NCI-H460 (cell line): Measurements from ENCODE around the gene RSF1. TPM values are rescaled to one million over a fixed set of nuclear protein-coding genes. Genes with fewer than 3 reads are reported as not detected.

ENCODE experiments used
- DNase-seq: peaks from one replicate; pipeline ENCODE4 v3.0.0-alpha.2; 2016; ENCODE audit warnings: low read depth; ENCODE audit errors: extremely low read depth
- total RNA-seq: library from RNA; depleted of rRNA; stranded (reverse); fragments of >200 nt; shearing (Covaris generic); gene quantifications from 2 replicates; pipeline ENCODE4 v1.2.3, GENCODE V29; 2014

The RSF1 gene
- total RNA-seq, 1 experiment from 2014 or later = 19.2 TPM

DNA sequence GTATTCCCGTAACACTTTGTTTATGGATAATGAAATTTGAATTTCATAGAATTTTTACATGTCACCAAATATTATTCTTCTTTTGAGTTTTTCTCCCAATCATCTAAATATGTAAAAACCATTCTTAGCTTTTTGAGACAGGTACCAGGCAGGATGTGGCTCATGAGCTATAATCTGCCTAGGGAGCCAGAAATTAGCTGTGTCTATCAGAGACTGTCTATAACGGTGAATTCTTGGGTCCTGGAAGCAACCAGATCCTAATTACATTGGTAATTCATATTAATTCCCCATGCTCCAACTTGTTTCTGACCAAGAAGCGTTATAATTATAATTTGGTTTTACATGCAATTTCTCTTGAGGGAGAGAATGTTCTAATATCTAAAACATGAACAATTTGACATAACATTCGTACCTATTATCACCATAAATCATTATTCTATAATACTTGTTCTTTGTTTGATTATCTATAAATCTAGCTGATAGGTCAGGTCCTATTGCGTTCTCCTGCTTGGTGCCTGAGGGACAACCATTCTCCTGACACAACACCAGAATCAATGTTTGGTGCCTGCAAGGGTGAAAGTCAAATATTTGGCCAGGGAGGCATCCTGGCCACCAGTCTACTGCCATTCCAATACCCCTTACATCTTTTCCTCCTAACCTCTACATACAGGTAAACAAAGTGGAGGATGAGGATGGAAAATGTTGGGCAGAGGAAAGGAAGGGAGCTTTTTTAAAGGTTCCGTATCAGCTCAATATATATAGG lies 69.9 kb downstream of the RSF1 start:
- DNase-seq = no peak

DNA sequence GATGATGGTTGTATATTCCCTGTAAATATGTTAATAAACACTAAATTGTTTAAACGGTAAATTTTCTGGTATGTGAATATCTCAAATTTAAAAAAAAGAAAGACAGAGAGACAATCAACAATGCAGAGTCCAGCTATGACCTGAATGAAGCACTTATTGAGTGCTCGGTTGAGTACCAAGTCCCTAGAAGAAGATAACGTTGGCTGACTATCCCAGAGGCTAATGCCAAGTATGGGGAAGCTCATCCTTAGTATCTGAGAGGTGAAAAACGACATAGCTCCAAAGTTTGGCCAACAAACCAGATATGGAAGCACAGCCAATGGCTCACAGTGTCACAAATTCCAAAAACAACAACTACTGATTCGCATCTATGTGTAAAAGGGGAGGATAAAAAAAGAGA lies 71.3 kb downstream of the RSF1 start:
- DNase-seq = no peak

DNA sequence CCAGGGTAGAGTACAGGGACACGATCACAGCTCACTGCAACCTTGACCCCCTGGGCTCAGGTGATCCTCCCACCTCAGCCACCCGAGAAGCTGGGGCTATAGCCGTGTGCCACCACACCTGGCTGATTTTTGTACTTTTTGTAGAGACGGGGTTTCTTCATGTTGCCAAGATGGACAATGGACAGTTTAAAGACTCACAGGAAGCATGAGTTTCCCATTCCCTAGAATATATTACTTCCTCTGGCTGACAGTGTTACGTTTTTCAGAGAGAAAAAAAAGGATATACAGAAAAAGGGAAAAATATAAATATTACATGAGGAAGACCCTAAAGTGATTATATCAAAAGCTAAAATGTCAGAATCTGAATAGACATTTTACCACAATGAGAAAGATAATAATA lies 72.3 kb downstream of the RSF1 start:
- no peak for DNase-seq

DNA sequence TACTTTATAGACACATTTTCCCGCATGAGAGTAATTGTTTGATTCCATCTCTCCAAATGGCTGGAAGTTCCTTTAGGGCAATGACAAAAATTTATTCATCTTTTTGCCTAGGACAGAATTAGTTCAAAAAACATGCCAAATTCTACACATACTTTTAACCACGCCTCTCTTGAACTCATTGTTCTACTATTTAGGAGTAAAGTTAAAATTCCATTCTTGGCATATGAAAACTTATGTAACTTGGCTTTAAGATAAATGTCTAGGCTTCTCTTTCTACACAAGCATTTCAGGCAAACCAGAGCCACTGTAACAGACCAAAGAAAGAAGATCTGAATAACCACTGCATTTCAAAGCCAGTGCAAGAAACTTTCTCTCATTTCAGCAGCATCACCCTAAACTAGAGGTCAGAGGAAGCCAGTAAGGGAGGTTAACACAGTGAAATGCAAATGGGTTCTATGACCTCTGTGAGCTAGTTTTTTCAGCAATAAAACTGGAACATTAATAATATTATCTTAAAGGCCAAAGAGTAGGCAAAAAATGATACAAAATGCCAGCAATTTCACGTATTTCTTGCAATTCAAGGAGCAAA lies 73.0 kb downstream of the RSF1 start:
- no peak for DNase-seq

DNA sequence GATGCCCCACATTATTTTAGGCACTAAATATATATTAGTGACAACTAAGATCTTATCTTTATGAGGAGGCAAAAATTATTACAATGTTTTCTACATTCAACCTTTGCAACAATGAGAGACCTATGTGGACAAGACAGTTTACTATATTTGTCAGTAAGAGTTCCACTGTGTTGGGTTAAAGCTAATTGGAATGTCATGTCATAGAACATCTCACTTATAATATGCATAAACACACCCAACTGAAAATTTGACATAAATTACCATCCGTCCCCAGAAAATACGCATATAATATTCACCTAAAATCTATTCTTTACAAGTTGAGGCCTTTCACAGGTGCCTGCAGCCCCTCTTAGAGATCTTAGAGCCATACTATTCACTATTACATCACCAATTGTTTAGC lies 84.0 kb downstream of the RSF1 start:
- DNase-seq = no peak

DNA sequence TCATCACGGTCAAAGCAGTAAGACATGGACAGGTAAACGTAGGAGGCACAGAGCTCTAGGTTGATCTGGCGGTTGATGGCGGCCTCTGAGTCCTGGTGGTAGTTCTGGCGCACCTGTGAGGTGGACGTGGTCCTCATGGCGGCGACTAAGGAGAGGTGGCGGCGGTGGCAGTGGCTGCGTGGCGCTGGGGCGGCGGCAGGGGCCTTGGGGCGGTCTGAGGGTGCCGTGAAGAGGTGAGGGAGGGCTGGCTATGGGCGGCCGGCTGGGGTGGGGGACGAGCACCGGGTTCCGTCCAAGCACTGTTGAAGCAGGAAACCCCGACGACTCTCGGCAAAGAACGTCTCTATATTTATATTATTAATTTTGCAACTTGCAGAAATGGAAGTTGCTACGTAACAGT lies 85.6 kb downstream of the RSF1 start:
- DNase-seq = no peak

DNA sequence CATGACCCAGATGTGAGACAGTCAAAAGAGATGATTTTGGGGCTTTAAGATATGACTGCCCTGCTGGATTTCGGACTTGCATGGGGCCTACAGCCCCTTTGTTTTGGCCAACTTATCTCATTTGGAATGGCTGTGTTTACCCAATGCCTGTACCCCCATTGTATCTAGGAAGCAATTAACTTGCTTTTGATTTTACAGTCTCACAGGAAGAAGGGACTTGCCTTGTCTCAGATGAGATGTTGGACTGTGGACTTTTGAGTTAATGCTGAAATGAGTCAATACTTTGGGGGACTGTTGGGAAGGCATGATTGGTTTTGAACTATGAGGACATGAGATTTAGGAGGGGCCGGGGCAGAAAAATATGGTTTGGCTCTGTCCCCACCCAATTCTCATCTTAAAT lies 88.4 kb downstream of the RSF1 start:
- no peak for DNase-seq

DNA sequence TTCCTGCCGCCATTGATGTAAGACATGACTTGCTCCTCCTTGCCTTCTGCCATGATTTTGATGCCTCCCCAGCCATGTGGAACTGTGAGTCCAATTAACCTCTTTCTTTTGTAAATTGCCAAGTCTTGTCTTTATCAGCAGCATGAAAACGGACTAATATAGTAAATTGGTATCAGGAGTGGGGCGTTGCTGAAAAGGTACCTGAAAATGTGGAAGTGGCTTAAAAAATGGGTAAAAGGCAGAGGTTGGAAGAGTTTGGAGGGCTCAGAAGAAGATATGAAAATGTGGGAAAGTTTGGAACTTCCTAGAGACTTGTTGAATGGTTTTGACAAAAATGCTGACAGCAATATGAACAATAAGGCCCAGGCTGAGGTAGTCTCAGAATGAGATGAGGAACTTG lies 89.7 kb downstream of the RSF1 start:
- no peak for DNase-seq

DNA sequence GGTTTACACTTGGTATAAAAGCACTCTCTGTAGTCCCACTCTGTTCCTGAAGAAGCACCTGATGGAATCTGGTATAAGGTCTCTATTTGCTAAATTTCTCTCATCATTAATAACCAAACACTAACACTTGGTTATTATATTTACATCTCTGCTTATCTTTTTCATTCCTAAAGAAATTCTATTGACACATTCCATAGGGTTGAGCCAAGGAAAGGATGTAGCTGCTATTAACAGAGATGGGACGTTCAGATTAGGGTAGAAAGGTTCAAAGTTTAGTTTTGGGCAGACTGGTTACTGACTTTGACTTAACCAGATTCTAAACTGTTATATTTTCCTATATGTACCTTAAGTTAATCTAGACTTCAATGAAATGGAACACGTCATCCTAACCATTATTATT lies 91.5 kb downstream of the RSF1 start:
- DNase-seq = no peak

DNA sequence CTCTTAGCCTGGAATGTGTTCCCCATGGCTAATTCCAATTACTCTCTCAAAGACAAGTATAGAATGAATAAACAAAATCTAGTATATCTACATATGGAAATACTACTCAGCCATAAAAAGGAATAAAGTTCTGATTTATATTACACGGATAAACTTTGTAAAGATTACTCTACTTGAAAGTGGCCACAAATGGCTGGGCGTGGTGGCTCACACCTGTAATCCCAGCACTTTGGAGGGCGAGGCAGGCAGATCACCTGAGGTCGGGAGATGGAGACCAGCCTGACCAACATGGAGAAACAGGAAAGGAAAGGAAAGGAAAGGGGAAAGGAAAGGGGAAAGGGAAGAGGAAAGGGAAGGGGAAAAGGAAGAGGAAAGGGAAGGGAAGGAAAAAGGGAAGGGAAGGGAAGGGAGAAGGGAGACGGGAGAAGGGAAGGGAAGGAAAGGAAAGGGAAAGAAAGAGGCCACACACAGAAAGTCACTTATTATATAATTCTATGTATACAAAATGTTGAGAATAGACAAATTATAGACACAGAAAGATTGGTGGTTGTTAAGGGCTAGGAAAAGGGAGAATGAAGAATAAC lies 92.2 kb downstream of the RSF1 start:
- DNase-seq = no peak

DNA sequence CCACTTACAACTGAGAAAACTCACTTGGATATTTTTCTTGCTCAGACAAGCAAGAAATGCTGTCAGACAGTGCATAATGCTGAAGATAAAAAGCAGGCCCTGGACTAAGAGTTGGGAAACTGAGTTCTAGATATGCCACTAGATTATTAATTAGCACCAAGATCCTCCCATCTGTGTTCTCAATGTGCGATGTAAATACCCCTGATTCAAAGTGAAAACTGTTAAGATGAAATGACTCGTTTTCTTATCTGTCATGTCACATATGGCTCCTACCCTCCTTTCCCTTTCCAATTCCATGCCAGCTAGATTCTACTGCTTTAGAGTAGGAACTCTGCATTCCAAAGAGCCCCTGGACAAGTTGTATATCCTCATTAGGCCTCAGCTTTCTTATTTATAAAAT lies 94.0 kb downstream of the RSF1 start:
- DNase-seq = no peak

DNA sequence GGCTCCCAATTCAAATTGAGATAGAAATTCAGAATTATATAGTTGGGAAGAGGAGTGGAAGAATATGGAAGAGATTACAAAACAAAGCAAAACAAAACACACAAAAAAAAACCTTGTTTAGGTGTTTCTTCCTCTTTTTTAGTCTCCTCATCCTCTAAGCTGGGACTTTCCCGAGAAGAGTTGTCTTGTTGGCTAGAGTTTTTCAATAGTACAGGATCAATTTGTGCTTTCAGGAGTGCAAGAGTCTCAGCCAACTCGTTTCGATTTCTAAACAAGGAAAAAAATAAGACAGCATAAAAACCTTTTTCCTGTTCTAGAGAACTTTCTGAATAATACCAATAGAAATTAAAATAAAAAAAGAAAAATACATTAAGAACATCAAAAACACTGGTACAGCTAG lies 95.1 kb downstream of the RSF1 start:
- no peak for DNase-seq

DNA sequence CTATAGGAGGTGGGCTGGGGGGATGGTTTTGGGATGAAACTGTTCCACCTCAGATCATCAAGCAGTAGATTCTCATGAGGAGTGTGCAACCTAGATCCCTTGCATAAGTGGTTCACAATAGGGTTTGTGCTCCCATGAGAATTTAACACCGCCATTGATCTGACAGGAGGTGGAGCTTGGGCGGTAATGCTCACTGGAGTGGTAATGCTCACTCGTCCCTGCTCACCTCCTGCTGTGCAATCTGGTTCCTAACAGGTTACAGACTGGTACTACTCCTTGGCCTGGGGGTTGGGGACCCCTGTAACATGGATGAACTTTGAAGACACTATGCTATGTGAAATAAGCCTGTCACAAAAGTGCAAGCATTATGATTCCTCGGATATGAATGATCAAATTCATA lies 95.9 kb downstream of the RSF1 start:
- no peak for DNase-seq

DNA sequence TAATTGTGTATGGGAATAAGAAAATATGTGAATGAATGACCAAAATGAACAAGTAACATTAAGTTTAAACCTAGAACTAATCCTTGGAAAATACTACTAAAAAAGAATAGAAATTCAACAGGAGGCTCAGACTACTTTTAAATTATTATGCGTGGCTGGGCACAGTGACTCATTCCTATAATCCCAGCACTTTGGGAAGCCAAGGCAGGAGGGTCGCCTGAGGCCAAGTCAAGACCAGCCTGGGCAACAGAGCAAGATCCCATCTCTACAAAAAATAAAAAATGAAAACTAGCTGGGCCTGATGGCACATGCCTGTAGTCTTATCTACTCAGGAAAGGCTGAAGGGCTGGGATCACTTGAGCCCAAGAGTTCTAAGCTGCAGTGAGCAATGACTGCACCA lies 97.5 kb downstream of the RSF1 start:
- no peak for DNase-seq

DNA sequence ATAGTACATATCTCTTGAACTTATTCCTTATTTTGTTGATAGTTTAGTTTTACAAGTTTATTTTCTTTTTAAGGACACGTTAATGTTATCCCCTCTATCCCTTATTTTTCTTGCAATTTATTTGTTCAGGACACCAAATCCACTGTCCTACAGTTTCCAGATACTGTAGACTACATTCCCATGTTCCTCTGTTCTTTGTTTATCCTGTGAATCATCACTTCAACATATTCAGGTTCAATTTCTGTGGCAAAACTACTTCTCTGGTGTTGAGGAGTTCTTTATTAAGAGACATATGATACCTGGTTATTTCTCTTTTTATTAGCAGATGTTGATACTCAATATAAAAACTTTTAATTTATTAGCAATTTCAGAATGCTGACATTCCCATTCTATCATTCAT lies 110.2 kb downstream of the RSF1 start:
- DNase-seq = no peak

DNA sequence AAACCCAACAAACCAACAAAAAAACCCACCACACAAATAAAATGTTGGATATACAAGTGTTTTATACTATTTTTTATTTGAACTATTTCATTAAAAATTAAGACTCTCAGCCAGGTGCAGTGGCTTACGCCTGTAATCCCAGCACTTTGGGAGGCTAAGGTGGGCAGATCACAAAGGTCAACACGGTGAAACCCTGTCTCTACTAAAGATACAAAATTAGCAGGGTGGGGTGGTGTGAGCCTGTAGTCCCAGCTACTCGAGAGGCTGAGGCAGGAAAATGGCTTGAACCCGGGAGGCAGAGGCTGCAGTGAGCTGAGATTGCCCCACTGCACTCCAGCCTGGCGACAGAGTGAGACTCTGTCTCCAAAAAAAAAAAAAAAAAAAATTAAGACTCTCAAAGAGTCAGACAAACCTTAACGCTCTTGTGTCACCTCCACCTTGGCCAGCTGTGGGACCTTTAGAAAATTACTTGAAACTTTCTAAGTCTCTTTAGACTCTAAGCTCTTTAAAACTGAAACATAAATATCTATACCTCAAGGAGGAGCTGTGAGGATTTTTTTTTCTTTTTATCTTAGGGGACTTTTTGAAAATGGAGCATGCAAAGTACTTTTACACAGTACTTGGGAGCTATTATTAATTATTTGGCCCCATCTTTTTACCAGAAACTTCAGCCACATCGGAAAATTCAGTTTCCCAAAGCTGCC lies 114.5 kb downstream of the RSF1 start:
- DNase-seq = no peak

DNA sequence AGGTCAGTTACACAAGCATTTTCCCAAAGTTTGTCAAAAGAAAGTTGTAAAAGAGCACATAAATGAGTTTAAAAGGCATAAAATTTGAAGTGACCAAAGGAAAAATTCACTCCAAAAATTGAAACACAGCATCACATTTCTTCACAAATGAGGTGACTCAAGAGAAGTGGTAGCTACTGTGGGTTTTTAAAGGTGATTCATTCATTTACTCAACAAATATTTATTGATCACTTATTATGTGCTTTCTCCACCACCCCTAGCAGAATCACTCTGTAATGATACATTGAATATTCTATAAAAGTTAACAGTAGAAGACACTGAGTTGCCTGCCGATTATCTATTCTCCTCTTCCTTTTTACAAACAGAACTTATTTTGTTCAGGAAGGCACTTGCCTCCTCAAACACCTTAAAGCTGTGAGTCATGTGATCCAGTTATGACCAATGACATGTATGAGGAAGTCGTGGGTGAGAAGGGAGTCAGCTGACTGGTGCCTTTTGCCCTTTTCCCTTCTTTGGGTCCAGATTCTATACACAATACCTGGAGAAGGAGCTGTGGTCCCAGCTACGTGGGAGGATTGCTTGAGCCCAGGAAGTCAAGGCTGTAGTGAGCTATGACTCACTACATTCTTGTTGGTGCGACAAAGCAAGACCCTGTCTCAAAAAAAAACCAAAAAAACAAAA lies 115.2 kb downstream of the RSF1 start:
- no peak for DNase-seq

DNA sequence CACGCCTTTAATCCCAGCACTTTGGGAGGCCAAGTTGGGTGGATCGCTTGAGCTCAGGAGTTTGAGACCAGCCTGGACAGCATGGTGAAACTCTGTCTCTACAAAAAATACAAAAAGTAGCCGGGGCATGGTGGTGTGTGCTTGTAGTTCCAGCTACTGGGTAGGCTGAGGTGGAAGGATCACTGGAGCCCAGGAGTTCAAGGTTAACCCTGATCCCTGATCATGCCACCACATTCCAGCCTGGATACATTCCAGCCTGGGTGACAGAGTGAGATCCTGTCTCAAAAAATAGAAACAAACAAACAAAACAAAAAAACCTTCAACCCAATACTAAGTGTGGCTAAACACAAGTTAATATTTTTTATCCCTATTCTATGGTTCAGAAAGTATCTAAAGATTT lies 116.5 kb downstream of the RSF1 start:
- no peak for DNase-seq

DNA sequence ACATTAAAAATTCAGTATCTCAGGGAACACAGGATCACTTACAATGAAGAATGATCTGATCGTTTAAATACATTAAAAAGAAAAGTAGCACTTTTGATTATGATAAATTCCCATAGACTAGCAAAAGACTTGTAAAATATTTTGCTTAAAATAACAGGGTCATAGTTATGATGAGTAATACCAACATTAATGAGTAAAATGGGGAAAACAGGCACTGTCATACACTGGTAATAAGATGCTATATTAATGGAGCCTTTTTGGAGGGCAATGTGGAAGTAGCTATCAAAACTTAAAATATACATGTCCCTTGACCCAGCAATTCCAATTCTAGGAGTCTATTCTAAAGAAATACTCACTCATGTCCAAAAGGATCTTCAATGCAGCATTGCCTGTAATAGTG lies 121.1 kb downstream of the RSF1 start:
- DNase-seq = no peak

DNA sequence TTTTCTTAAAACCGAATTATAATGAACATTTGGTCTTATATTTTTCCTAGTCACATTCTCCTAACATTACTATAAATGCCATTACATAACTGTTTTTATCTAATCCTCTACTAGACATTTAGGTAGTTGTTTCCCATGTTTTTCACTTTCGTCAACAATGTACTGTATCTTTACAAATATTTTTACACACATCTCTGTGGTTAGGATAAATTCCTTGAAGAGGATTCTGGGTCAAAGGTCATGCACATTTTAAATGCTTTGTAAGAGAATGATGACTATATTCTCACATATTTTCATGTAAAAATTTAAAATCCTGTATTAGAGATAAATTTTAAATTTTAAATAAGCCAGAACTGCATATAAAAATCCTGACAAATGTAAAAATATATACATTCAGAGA lies 121.6 kb downstream of the RSF1 start:
- DNase-seq = no peak

DNA sequence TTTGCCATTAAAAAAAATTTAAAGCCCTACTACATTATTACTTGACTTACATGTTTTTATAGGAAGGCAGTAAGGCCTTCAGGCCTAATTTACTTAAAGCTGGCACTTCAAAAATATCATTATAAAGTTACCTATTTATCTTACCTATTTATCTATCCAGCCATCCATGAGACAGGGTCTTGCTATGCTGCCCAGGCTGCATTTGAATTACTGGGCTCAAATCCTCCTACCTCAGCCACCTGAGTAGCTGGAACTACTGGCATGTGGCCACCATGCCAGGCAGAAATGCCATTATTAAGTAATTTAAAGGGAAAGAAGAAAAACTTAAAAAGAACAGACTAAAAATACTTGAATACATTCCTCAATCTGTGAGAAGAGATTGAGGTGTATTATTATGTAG lies 122.7 kb downstream of the RSF1 start:
- no peak for DNase-seq
